Tibial nerve (tissue), 3 donors: ENCODE results near the gene FLT4.

ENCODE experiments used
- POLR2A ChIP-seq, 2 donors: fragments of 450-650 bp; IDR thresholded peaks; one replicate each; pipeline ENCODE4 v1.6.1; 2017; ENCODE audit warnings: antibody characterized with exemption in 2 of 2, mild to moderate bottlenecking in 2 of 2, moderate library complexity in 2 of 2
- TF ChIP-seq, protein P1 (sequence below), 5 experiments: fragments of 200-600 bp in 3 of 5; fragments of 450-650 bp in 2 of 5; sonication (generic) in 3 of 5; IDR thresholded peaks; one replicate each; pipeline ENCODE4 v1.5.1; 2016 to 2019; ENCODE audit warnings: antibody characterized with exemption in 5 of 5, mild to moderate bottlenecking in 3 of 5, moderate library complexity in 2 of 5

DNA sequence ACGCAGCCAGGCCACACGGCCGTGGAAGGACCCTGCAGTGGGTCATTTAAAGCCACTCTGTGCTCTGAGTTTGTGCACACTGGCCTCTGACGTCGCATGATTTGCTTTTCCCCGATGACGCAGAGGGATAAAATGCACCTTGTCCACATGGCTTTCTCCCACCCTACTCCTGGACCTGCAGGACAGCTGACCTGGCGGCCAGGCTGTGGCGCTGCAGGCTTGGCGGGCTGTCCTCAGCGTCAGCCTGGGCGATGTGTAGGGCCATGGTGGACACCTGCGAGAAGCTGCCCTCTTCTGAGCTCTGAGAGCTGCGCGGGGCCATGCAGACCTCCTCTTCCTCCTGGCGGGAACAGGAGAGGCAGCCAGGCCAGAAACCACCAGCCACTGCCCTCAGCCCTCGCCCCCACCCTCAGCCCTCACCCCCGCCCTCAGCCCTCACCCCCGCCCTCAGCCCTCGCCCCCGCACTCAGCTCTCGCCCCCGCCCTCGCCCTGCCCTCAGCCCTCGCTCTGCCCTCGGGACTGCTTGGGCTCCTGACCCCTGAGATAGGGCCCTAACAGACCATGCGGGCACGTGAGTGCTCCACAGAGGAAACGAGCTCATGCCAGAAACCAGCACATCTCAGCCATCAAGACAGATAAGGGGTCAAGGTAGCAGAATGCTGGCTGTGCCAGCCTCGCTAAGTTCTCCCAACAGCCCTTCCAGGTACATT is 38.1 kb downstream of the FLT4 start:
- TF ChIP-seq, protein P1, sequence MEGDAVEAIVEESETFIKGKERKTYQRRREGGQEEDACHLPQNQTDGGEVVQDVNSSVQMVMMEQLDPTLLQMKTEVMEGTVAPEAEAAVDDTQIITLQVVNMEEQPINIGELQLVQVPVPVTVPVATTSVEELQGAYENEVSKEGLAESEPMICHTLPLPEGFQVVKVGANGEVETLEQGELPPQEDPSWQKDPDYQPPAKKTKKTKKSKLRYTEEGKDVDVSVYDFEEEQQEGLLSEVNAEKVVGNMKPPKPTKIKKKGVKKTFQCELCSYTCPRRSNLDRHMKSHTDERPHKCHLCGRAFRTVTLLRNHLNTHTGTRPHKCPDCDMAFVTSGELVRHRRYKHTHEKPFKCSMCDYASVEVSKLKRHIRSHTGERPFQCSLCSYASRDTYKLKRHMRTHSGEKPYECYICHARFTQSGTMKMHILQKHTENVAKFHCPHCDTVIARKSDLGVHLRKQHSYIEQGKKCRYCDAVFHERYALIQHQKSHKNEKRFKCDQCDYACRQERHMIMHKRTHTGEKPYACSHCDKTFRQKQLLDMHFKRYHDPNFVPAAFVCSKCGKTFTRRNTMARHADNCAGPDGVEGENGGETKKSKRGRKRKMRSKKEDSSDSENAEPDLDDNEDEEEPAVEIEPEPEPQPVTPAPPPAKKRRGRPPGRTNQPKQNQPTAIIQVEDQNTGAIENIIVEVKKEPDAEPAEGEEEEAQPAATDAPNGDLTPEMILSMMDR (IDR thresholded peaks at IDR 0.05) = no peak
- TF ChIP-seq POLR2A (IDR thresholded peaks at IDR 0.05) = no peak
